NCI-H345 (cell line): ENCODE measurements around the gene CYSLTR2.
"Not testable (repeated sequence)": the region's sequence is repeated elsewhere in the genome, so short reads cannot be mapped to it uniquely, and the experiment has no call there.

Experiments used
- DNase-seq: peaks from one replicate; lab custom pipeline; 2025; lab: John Stamatoyannopoulos, UW

CYSLTR2 gene

GRCh38 chr13:48693998-48694397, 40.3 kb downstream of the CYSLTR2 start:
- DNase-seq, result no peak

GRCh38 chr13:48695776-48696175, 42.0 kb downstream of the CYSLTR2 start:
- no peak for DNase-seq

- not testable (repeated sequence) for DNase-seq
These were observed 42.9 kb downstream of the CYSLTR2 start for GRCh38 chr13:48696676-48697075.

- DNase-seq, result no peak
These were observed 53.7 kb downstream of the CYSLTR2 start for GRCh38 chr13:48707405-48707804.

- no peak for DNase-seq
These were observed 55.0 kb downstream of the CYSLTR2 start for GRCh38 chr13:48708764-48709163.

- DNase-seq, result no peak
These were observed 55.5 kb downstream of the CYSLTR2 start for GRCh38 chr13:48709213-48709612.

- DNase-seq, result no peak
These were observed 56.4 kb downstream of the CYSLTR2 start for GRCh38 chr13:48710160-48710559.

GRCh38 chr13:48712141-48712540, 58.4 kb downstream of the CYSLTR2 start:
- no peak for DNase-seq

- no peak for DNase-seq
These were observed 62.2 kb downstream of the CYSLTR2 start for GRCh38 chr13:48715977-48716376.

- DNase-seq, result no peak
These were observed 66.9 kb downstream of the CYSLTR2 start for GRCh38 chr13:48720621-48721020.

GRCh38 chr13:48723168-48723567, 69.4 kb downstream of the CYSLTR2 start:
- DNase-seq, result no peak

- no peak for DNase-seq
These were observed 71.5 kb downstream of the CYSLTR2 start for GRCh38 chr13:48725271-48725670.

GRCh38 chr13:48726711-48727110, 73.0 kb downstream of the CYSLTR2 start:
- DNase-seq, result no peak

- DNase-seq, result no peak
These were observed 73.7 kb downstream of the CYSLTR2 start for GRCh38 chr13:48727241-48728011.

- no peak for DNase-seq
These were observed 74.5 kb downstream of the CYSLTR2 start for GRCh38 chr13:48728226-48728625.

GRCh38 chr13:48728876-48729275, 75.1 kb downstream of the CYSLTR2 start:
- no peak for DNase-seq

- no peak for DNase-seq
These were observed 76.1 kb downstream of the CYSLTR2 start for GRCh38 chr13:48729856-48730255.

GRCh38 chr13:48731001-48731658, 77.4 kb downstream of the CYSLTR2 start:
- DNase-seq, result no peak

- DNase-seq, result no peak
These were observed 78.3 kb downstream of the CYSLTR2 start for GRCh38 chr13:48731957-48732569.

- no peak for DNase-seq
These were observed 80.1 kb downstream of the CYSLTR2 start for GRCh38 chr13:48733739-48734335.

- DNase-seq, result no peak
These were observed 81.8 kb downstream of the CYSLTR2 start for GRCh38 chr13:48735571-48735970.

- no peak for DNase-seq
These were observed 84.0 kb downstream of the CYSLTR2 start for GRCh38 chr13:48737689-48738088.

GRCh38 chr13:48738311-48738710, 84.6 kb downstream of the CYSLTR2 start:
- peak; percentile 4 for DNase-seq
